ENCODE measurements around the gene PCDHB9.
"Not testable (repeated sequence)": the region's sequence is repeated elsewhere in the genome, so short reads cannot be mapped to it uniquely, and the experiment has no call there.

PCDHB9 gene

GRCh38 chr5:141184117-141184855 lies 2.7 kb upstream of the PCDHB9 start:
- in situ Hi-C loops (cut with MboI; ENCODE audit: low sequenced_read_pairs): not testable (repeated sequence)

GRCh38 chr5:141188682-141189081 lies 1.7 kb downstream of the PCDHB9 start:
- in situ Hi-C loops (cut with MboI; ENCODE audit: low sequenced_read_pairs): not testable (repeated sequence)

- in situ Hi-C loops (cut with MboI; ENCODE audit: low sequenced_read_pairs): not testable (repeated sequence)
Measured at GRCh38 chr5:141189131-141189530, 2.2 kb downstream of the PCDHB9 start.

- in situ Hi-C loops (cut with MboI; ENCODE audit: low sequenced_read_pairs): no loop called here
Measured at GRCh38 chr5:141192110-141192725, 5.3 kb downstream of the PCDHB9 start, which contains the start of gene PCDHB10. Gene PCDHB10 (plus strand): TSS chr5:141192353. CDS start chr5:141192553, 200 bp downstream.

GRCh38 chr5:141194332-141194731 lies 7.4 kb downstream of the PCDHB9 start:
- in situ Hi-C loops (cut with MboI; ENCODE audit: low sequenced_read_pairs): not testable (repeated sequence)

GRCh38 chr5:141196363-141196762 lies 9.4 kb downstream of the PCDHB9 start:
- in situ Hi-C loops (cut with MboI; ENCODE audit: low sequenced_read_pairs): no loop called here

GRCh38 chr5:141199359-141200235 lies 12.6 kb downstream of the PCDHB9 start, which contains the start of gene PCDHB11:
Gene PCDHB11 (plus strand): TSS chr5:141199627. CDS start chr5:141199775, 148 bp downstream.
- in situ Hi-C loops (cut with MboI; ENCODE audit: low sequenced_read_pairs): no loop called here

GRCh38 chr5:141201126-141201525 lies 14.2 kb downstream of the PCDHB9 start:
- in situ Hi-C loops (cut with MboI; ENCODE audit: low sequenced_read_pairs): not testable (repeated sequence)

- in situ Hi-C loops (cut with MboI; ENCODE audit: low sequenced_read_pairs): not testable (repeated sequence)
Measured at GRCh38 chr5:141201646-141202045, 14.7 kb downstream of the PCDHB9 start.

GRCh38 chr5:141208478-141208877 lies 21.5 kb downstream of the PCDHB9 start, which contains the start of gene PCDHB12:
Gene PCDHB12 (plus strand): TSS chr5:141208719. CDS start chr5:141208908, 189 bp downstream.
- in situ Hi-C loops (cut with MboI; ENCODE audit: low sequenced_read_pairs): no loop called here

- in situ Hi-C loops (cut with MboI; ENCODE audit: low sequenced_read_pairs): not testable (repeated sequence)
Measured at GRCh38 chr5:141210281-141210680, 23.3 kb downstream of the PCDHB9 start.

GRCh38 chr5:141210849-141211248 lies 23.9 kb downstream of the PCDHB9 start:
- in situ Hi-C loops (cut with MboI; ENCODE audit: low sequenced_read_pairs): not testable (repeated sequence)

- in situ Hi-C loops (cut with MboI; ENCODE audit: low sequenced_read_pairs): not testable (repeated sequence)
Measured at GRCh38 chr5:141213656-141214339, 26.8 kb downstream of the PCDHB9 start, which contains the start of gene PCDHB13. Gene PCDHB13 (plus strand): TSS chr5:141213919. CDS start chr5:141214124, 205 bp downstream.

GRCh38 chr5:141214583-141214982 lies 27.6 kb downstream of the PCDHB9 start:
- in situ Hi-C loops (cut with MboI; ENCODE audit: low sequenced_read_pairs): not testable (repeated sequence)

- in situ Hi-C loops (cut with MboI; ENCODE audit: low sequenced_read_pairs): not testable (repeated sequence)
Measured at GRCh38 chr5:141215504-141215903, 28.5 kb downstream of the PCDHB9 start.

- in situ Hi-C loops (cut with MboI; ENCODE audit: low sequenced_read_pairs): not testable (repeated sequence)
Measured at GRCh38 chr5:141216035-141216434, 29.1 kb downstream of the PCDHB9 start.

- in situ Hi-C loops (cut with MboI; ENCODE audit: low sequenced_read_pairs): no loop called here
Measured at GRCh38 chr5:141223112-141223783, 36.3 kb downstream of the PCDHB9 start, which contains the start of gene PCDHB14. Gene PCDHB14 (plus strand): TSS chr5:141223343. CDS start chr5:141223506, 163 bp downstream.

GRCh38 chr5:141224844-141225243 lies 37.9 kb downstream of the PCDHB9 start:
- in situ Hi-C loops (cut with MboI; ENCODE audit: low sequenced_read_pairs): not testable (repeated sequence)

GRCh38 chr5:141225421-141225820 lies 38.5 kb downstream of the PCDHB9 start:
- in situ Hi-C loops (cut with MboI; ENCODE audit: low sequenced_read_pairs): not testable (repeated sequence)

All from HL-60/S4 treated with phorbol 12-myristate 13-acetate at 8.2 ng/mL for 4 days and 3 days (cell line).